Ovary (tissue), 3 donors: ENCODE measurements around the gene LAMB1.

Experiments
- CTCF ChIP-seq, 3 donors: fragments of 450-650 bp in 2 of 3; fragments of 200-600 bp in 1 of 3; IDR thresholded peaks; one replicate each; pipeline versions ENCODE4 v1.5.1 to v1.8.0; 2016 to 2022; ENCODE audit warnings: antibody characterized with exemption in 3 of 3, mild to moderate bottlenecking in 1 of 3
- EP300 ChIP-seq: sonication (generic); formaldehyde crosslinking; IDR thresholded peaks from one replicate; pipeline ENCODE4 v1.6.1; 2017; ENCODE audit warnings: antibody characterized with exemption
- POLR2A ChIP-seq: fragments of 450-650 bp; IDR thresholded peaks from one replicate; pipeline ENCODE4 v1.6.1; 2017; ENCODE audit warnings: antibody characterized with exemption, mild to moderate bottlenecking, moderate library complexity
- donor health status: DM: no; HTN: no; CAD: no.

GRCh38 chr7:108030516-108030915 lies 27.6 kb upstream of the LAMB1 start:
- TF ChIP-seq CTCF (IDR thresholded peaks at IDR 0.05) (no peak), POLR2A (no peak), EP300 (no peak)
